ENCODE results near the gene E2F2.
A peak's percentile ranks its signal among the peaks of the same experiment; 100 is the strongest.
"Not testable (repeated sequence)": the region's sequence is repeated elsewhere in the genome, so short reads cannot be mapped to it uniquely, and the experiment has no call there.

Gene E2F2

GRCh38 chr1:23545851-23546250, 14.8 kb upstream of the E2F2 start:
- no peak for DNase-seq

GRCh38 chr1:23544444-23545389, 13.7 kb upstream of the E2F2 start:
- DNase-seq, result peak; percentile 31 to 32

GRCh38 chr1:23543707-23544443, 12.8 kb upstream of the E2F2 start:
- no peak for DNase-seq

- DNase-seq, result not testable (repeated sequence)
Observed at GRCh38 chr1:23542940-23543339, 11.9 kb upstream of the E2F2 start.

GRCh38 chr1:23539698-23540266, 8.7 kb upstream of the E2F2 start:
- DNase-seq, result peak; percentile 73 to 93

- DNase-seq, result no peak
Observed at GRCh38 chr1:23537296-23537973, 6.4 kb upstream of the E2F2 start.

GRCh38 chr1:23533246-23534023, 2.4 kb upstream of the E2F2 start:
- peak in 1 of 2 donors; percentile 66 for DNase-seq

- no peak for DNase-seq
Observed at GRCh38 chr1:23531562-23532094, 595 bp upstream of the E2F2 start.

- DNase-seq, result no peak
Observed at GRCh38 chr1:23530087-23530746, 816 bp downstream of the E2F2 start.

- DNase-seq, result no peak
Observed at GRCh38 chr1:23529146-23530086, 1.6 kb downstream of the E2F2 start.

GRCh38 chr1:23528250-23528978, 2.6 kb downstream of the E2F2 start:
- DNase-seq, result peak; percentile 74 to 89

- DNase-seq, result no peak
Observed at GRCh38 chr1:23527900-23528249, 3.2 kb downstream of the E2F2 start.

- no peak for DNase-seq
Observed at GRCh38 chr1:23527366-23527765, 3.7 kb downstream of the E2F2 start.

GRCh38 chr1:23526329-23527041, 4.5 kb downstream of the E2F2 start:
- no peak for DNase-seq

GRCh38 chr1:23525558-23526250, 5.3 kb downstream of the E2F2 start:
- DNase-seq, result no peak

GRCh38 chr1:23524716-23525401, 6.2 kb downstream of the E2F2 start:
- peak in 1 of 2 donors; percentile 37 for DNase-seq

GRCh38 chr1:23524163-23524562, 6.9 kb downstream of the E2F2 start:
- DNase-seq, result no peak
